ENCODE data around the gene LMNA. TPM values are rescaled to one million over a fixed set of nuclear protein-coding genes. Genes with fewer than 3 reads are reported as not detected.

The LMNA gene
- total and polyA plus RNA-seq, 3 donors from 2014 or later, result 162 to 219 (median 189) TPM

DNA sequence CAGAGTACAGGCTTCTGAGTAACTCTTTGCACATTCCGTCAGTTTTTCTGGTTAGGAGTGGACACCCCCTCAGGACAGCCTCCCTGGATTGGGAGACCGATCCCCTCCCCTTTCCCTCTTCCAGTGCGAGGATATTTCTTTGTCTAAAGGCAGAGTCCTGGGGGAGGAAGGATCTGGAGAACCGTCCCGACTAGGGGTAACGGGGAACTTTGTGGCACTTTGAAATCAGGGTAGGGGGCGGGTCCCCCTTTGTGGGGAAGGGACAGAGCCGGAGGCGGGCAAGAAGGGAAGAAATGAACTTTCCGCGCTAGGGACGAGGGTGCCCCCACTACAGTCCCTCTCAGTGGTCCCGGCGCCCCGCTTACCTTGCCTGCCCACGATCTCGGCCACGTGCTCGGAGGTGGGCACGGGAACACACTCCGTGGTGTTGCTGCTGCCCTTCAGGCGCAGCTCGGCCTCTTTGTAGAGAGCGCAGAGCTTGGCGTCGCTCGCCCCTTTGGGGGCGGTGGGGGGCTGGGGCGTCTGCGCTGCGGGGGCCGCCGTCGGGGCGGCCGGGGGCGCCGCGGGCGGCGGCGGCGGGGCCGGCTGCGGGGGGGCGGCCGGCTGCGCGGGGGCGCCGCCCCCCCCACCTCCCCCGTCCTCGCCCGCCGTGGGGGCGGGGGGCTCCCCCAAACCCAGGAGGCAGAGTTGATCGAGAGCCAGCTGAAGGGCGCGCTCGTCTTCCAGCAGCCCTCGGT is 33.2 kb upstream of the LMNA start:
- intact Hi-C loops (cut with DNase I; ENCODE audit: low total_unique reads), result no loop called here
- TF ChIP-seq, protein P1, sequence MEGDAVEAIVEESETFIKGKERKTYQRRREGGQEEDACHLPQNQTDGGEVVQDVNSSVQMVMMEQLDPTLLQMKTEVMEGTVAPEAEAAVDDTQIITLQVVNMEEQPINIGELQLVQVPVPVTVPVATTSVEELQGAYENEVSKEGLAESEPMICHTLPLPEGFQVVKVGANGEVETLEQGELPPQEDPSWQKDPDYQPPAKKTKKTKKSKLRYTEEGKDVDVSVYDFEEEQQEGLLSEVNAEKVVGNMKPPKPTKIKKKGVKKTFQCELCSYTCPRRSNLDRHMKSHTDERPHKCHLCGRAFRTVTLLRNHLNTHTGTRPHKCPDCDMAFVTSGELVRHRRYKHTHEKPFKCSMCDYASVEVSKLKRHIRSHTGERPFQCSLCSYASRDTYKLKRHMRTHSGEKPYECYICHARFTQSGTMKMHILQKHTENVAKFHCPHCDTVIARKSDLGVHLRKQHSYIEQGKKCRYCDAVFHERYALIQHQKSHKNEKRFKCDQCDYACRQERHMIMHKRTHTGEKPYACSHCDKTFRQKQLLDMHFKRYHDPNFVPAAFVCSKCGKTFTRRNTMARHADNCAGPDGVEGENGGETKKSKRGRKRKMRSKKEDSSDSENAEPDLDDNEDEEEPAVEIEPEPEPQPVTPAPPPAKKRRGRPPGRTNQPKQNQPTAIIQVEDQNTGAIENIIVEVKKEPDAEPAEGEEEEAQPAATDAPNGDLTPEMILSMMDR (IDR thresholded peaks at IDR 0.05), result no peak
- no peak for TF ChIP-seq POLR2A (IDR thresholded peaks at IDR 0.05)
- Histone ChIP-seq H3K27me3 (no peaks in the 10 kb centered on the region), H3K4me1 (peaks cover 19% of the 10 kb centered on the region), H3K27ac (no peak overlapping the region), H3K4me3 (peak overlapping the region; percentile 64 to 84), H3K9me3 (no peaks in the 10 kb centered on the region), H3K36me3 (ENCODE audit: low read depth, missing control alignments) (no peaks in the 10 kb centered on the region)
- 2% methylated on average over 28 to 32 of the region's 61 CpGs for WGBS, 2 donors
- no peak for DNase-seq

DNA sequence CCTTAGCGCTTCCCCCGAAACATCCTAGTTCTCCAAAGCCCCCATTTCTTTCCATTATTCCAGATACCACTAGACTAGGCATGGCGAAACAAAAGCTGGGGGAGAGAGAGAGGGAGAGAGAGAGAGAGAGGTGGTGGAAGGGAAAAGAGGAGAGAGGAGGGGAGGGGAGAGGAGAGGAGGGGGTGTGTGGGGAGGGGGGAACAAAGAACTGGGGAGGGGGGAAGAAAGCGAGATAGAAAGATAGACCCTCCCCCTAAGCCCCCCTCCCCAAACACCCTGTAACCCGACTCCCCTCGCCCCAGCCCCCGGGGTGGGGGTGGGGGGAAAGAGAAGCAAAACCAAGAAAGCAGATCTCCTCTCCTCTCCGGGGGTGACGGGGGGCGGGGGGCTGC is 32.6 kb upstream of the LMNA start:
- H3K36me3 ChIP-seq (ENCODE audit: low read depth, missing control alignments), result no peaks in the 10 kb centered on the region
- intact Hi-C loops (cut with DNase I; ENCODE audit: low total_unique reads), result no loop called here
- H3K27me3 ChIP-seq, result no peaks in the 10 kb centered on the region
- 0 to 2% methylated on average over 6 to 10 of the region's 10 CpGs for WGBS, 2 donors
- TF ChIP-seq, protein P1 (IDR thresholded peaks at IDR 0.05), result no peak
- no peak for TF ChIP-seq POLR2A (IDR thresholded peaks at IDR 0.05)
- no peak for DNase-seq
- H3K4me1 ChIP-seq, result peaks cover 23% of the 10 kb centered on the region
- no peaks in the 10 kb centered on the region for H3K9me3 ChIP-seq
- H3K27ac ChIP-seq, result peak overlapping the region in 1 of 2 donors; percentile 60
- H3K4me3 ChIP-seq, result peak overlapping the region; percentile 64 to 84

DNA sequence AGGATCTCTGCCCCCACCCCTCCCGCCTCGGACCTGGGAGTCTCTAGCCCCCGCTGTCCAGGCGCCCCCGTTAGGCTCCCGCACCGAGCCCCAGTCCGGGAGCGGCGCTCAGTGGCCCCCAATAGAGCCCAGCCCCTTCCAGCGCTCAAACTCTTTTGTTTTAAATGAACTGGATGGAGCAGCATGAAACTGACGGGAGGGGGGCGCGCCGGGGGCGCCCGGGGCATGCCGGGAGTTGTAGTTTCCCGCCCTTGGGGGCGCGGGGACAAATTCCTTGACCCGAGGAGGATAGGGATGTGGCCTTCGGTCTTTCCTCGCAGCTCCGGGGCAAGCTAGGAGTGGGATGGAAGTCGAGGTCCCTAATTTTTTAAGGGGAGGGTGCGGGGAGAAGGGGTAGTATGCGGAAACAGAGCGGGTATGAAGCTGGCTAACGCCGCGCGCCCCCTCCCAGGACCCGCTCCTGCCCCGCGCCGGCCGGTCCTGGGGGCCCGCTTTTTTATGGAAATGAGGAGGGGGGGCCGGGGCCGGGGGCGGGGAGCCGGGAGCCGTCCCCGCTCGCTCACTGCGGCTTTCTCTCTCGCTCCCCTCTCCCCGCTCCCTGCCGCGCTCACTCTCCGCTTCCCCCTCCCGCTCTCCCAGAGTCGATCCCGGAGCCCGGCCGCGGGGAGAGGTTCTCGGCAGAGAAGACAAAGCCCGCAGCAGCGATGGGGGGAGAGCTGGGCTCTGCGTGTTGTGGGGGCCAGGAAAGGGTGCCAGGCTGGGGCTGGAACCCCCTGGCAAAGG is 32.0 kb upstream of the LMNA start, which contains the start of gene MEX3A:
MEX3A (minus strand) TSS at position 157 of the 783 bp plus-strand sequence. CDS start 467 bp downstream, outside the sequence.
- H3K36me3 ChIP-seq (ENCODE audit: low read depth, missing control alignments), result no peaks in the 10 kb centered on the region
- H3K27ac ChIP-seq, result peak within 1 kb of the TSS; percentile 55 to 60
- TF ChIP-seq, protein P1 (IDR thresholded peaks at IDR 0.05), result no peak
- TF ChIP-seq POLR2A (IDR thresholded peaks at IDR 0.05), result no peak
- WGBS, 2 donors, result 0% methylated on average over 16 to 62 of the region's 62 CpGs
- H3K4me3 ChIP-seq, result peak within 1 kb of the TSS; percentile 64 to 84
- DNase-seq, result peak; percentile 84
- no peaks in the 10 kb centered on the region for H3K9me3 ChIP-seq
- H3K4me1 ChIP-seq, result peaks cover 24% of the 10 kb centered on the region
- H3K27me3 ChIP-seq, result no peaks in the 10 kb centered on the region
- intact Hi-C loops (cut with DNase I; ENCODE audit: low total_unique reads), result no loop called here

DNA sequence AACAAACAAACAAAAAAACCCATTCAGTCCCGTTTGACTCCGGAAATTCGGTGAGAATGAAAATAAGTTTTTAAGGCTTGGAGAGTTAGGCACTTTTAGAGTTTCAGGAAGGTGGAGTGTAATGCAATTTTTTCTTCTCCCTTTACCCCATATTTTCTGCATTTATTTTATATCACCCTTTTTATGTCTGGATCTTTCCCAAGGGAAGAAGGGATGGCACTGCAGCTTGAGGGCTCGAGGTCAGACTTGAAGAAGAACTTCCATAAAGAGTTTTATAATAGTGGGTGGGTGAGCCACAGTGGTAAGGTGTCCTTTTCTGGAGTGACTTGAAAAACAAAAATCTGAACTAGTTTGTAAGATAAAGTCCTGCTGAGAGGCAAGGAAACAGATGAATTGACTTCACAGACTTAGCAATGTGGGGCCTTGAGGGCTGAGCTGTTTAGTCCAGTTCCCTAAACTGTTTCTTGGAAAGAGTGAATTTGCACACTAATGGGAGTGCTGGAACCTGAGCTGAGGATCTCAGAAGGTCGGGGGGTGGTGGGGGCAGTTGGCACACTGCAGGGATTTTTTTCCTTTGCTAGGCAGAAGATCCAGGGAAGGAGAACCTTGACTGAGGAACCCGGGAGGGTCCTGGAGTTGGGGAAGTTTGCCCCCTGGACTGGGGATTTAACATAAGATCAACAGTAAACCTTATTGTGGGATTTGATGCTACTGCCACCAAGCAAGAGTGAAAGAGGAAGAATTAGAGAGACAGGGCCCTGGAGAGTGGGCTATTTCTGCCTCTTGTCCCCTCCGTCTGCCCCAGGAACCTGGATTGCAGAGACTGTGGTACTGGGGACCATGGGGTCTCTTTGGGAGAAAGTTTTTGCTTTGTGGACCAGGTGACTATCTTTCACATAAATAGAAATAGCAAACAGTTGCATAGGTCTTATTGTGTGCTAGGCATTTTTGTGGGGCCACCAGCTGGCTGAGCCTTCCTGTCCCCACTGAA is 30.4 kb upstream of the LMNA start:
- Histone ChIP-seq H3K27ac (no peak overlapping the region), H3K27me3 (no peaks in the 10 kb centered on the region), H3K9me3 (no peaks in the 10 kb centered on the region), H3K4me1 (peaks cover 24% of the 10 kb centered on the region), H3K36me3 (ENCODE audit: low read depth, missing control alignments) (no peaks in the 10 kb centered on the region), H3K4me3 (no peak overlapping the region)
- intact Hi-C loops (cut with DNase I; ENCODE audit: low total_unique reads), result no loop called here
- 55% methylated on average over 7 of the region's 7 CpGs for WGBS, 2 donors
- TF ChIP-seq, protein P1 (IDR thresholded peaks at IDR 0.05), result no peak
- TF ChIP-seq POLR2A (IDR thresholded peaks at IDR 0.05), result no peak
- no peak for DNase-seq
